Immature natural killer cell (primary cell): ENCODE results near the gene SRGAP3. TPM values are rescaled to one million over a fixed set of nuclear protein-coding genes. Genes with fewer than 3 reads are reported as not detected.
A peak's percentile ranks its signal among the peaks of the same experiment; 100 is the strongest.

Source experiments
- DNase-seq, 3 donors: peaks; one replicate each; pipeline ENCODE4 v3.0.0; 2022; ENCODE audit warnings: mixed read lengths in 1 of 3
- H3K27ac Mint-ChIP-seq, 6 donors: one replicate each; pipeline ENCODE4 v1.8.0; 2020; ENCODE audit warnings: mixed read lengths in 6 of 6, mild to moderate bottlenecking in 5 of 6, inconsistent platforms in 4 of 6, moderate library complexity in 3 of 6
- H3K27me3 Mint-ChIP-seq, 3 donors: one replicate each; pipeline ENCODE4 v1.8.0; 2020 to 2021; ENCODE audit warnings: low read depth in 3 of 3, mild to moderate bottlenecking in 3 of 3, mixed read lengths in 3 of 3, moderate library complexity in 3 of 3, inconsistent platforms in 1 of 3
- H3K36me3 Mint-ChIP-seq, 3 donors: one replicate each; pipeline ENCODE4 v1.8.0; 2020; ENCODE audit warnings: mixed read lengths in 3 of 3, inconsistent platforms in 2 of 3, mild to moderate bottlenecking in 2 of 3
- H3K4me1 Mint-ChIP-seq, 2 donors: one replicate each; pipeline ENCODE4 v1.8.0; 2020; ENCODE audit warnings: inconsistent platforms in 2 of 2, mild to moderate bottlenecking in 2 of 2, mixed read lengths in 2 of 2, moderate library complexity in 1 of 2
- H3K4me3 Mint-ChIP-seq, 5 donors: one replicate each; pipeline ENCODE4 v1.8.0; 2020; ENCODE audit warnings: mild to moderate bottlenecking in 5 of 5, mixed read lengths in 5 of 5, inconsistent platforms in 3 of 5, moderate library complexity in 3 of 5
- H3K9me3 Mint-ChIP-seq, 6 donors: one replicate each; pipeline ENCODE4 v1.8.0; 2020; ENCODE audit warnings: mild to moderate bottlenecking in 6 of 6, mixed read lengths in 6 of 6, inconsistent platforms in 4 of 6, moderate library complexity in 3 of 6
- polyA plus RNA-seq, 3 donors: library from polyadenylated mRNA; unstranded; fragments of 300-500 nt; fragmentation: Illumina TruSeq; gene quantifications; one replicate each; pipeline ENCODE4 v1.2.3, GENCODE V29; 2021

Gene SRGAP3
- polyA plus RNA-seq, 3 donors from 2014 or later = 0.29 to 0.99 TPM; not detected in 1

- Mint-ChIP-seq H3K4me3 (no peak overlapping the region), H3K27ac (no peak overlapping the region), H3K36me3 (no peaks in the 10 kb centered on the region), H3K4me1 (no peaks in the 10 kb centered on the region), H3K27me3 (peaks cover 0 to 4% (median 2%) of the 10 kb centered on the region in 3 donors), H3K9me3 (no peaks in the 10 kb centered on the region)
- DNase-seq = no peak
Measured at GRCh38 chr3:8994226-8994625, 255.2 kb downstream of the SRGAP3 start.

GRCh38 chr3:8993331-8993730 is 256.1 kb downstream of the SRGAP3 start:
- Mint-ChIP-seq H3K4me3 (no peak overlapping the region), H3K36me3 (no peaks in the 10 kb centered on the region), H3K9me3 (no peaks in the 10 kb centered on the region), H3K4me1 (no peaks in the 10 kb centered on the region), H3K27me3 (peaks cover 0 to 4% (median 2%) of the 10 kb centered on the region in 3 donors), H3K27ac (no peak overlapping the region)
- no peak for DNase-seq

GRCh38 chr3:8992854-8993253 is 256.6 kb downstream of the SRGAP3 start:
- H3K4me3 Mint-ChIP-seq = no peak overlapping the region
- H3K27ac Mint-ChIP-seq = no peak overlapping the region
- peaks cover 0 to 4% of the 10 kb centered on the region in 2 donors for H3K4me1 Mint-ChIP-seq
- peaks cover 0 to 4% (median 2%) of the 10 kb centered on the region in 3 donors for H3K27me3 Mint-ChIP-seq
- no peaks in the 10 kb centered on the region for H3K36me3 Mint-ChIP-seq
- no peak for DNase-seq
- no peaks in the 10 kb centered on the region for H3K9me3 Mint-ChIP-seq

GRCh38 chr3:8992199-8992598 is 257.2 kb downstream of the SRGAP3 start:
- Mint-ChIP-seq H3K27ac (no peak overlapping the region), H3K27me3 (peaks cover 0 to under 1% (median 0%) of the 10 kb centered on the region in 3 donors), H3K36me3 (no peaks in the 10 kb centered on the region), H3K4me3 (no peak overlapping the region), H3K9me3 (no peaks in the 10 kb centered on the region), H3K4me1 (peaks cover 0 to 8% of the 10 kb centered on the region in 2 donors)
- no peak for DNase-seq

- no peaks in the 10 kb centered on the region for H3K27me3 Mint-ChIP-seq
- H3K4me1 Mint-ChIP-seq = peaks cover 0 to 8% of the 10 kb centered on the region in 2 donors
- H3K9me3 Mint-ChIP-seq = no peaks in the 10 kb centered on the region
- no peak overlapping the region for H3K4me3 Mint-ChIP-seq
- H3K27ac Mint-ChIP-seq = no peak overlapping the region
- no peaks in the 10 kb centered on the region for H3K36me3 Mint-ChIP-seq
- DNase-seq = no peak
Measured at GRCh38 chr3:8990266-8991215, 258.9 kb downstream of the SRGAP3 start.

- Mint-ChIP-seq H3K27ac (no peak overlapping the region), H3K27me3 (no peaks in the 10 kb centered on the region), H3K4me1 (peaks cover 0 to 8% of the 10 kb centered on the region in 2 donors), H3K4me3 (no peak overlapping the region), H3K9me3 (no peaks in the 10 kb centered on the region), H3K36me3 (no peaks in the 10 kb centered on the region)
- DNase-seq = no peak
Measured at GRCh38 chr3:8988791-8989558, 260.5 kb downstream of the SRGAP3 start.

GRCh38 chr3:8988384-8988655 is 261.1 kb downstream of the SRGAP3 start:
- no peaks in the 10 kb centered on the region for H3K9me3 Mint-ChIP-seq
- peaks cover 0 to 4% (median 0%) of the 10 kb centered on the region in 3 donors for H3K27me3 Mint-ChIP-seq
- peaks cover 0 to 8% of the 10 kb centered on the region in 2 donors for H3K4me1 Mint-ChIP-seq
- no peak overlapping the region for H3K4me3 Mint-ChIP-seq
- no peak for DNase-seq
- no peaks in the 10 kb centered on the region for H3K36me3 Mint-ChIP-seq
- no peak overlapping the region for H3K27ac Mint-ChIP-seq

- Mint-ChIP-seq H3K27me3 (peaks cover 0 to 4% (median 0%) of the 10 kb centered on the region in 3 donors), H3K4me3 (peak overlapping the region; percentile 43 to 75 (median 62)), H3K36me3 (no peaks in the 10 kb centered on the region), H3K9me3 (no peaks in the 10 kb centered on the region), H3K4me1 (peaks cover 0 to 8% of the 10 kb centered on the region in 2 donors), H3K27ac (peak overlapping the region in 1 of 6 donors; percentile 32)
- peak; percentile 39 to 46 (median 45) for DNase-seq
Measured at GRCh38 chr3:8987645-8988383, 261.6 kb downstream of the SRGAP3 start.

GRCh38 chr3:8987226-8987625 is 262.2 kb downstream of the SRGAP3 start:
- Mint-ChIP-seq H3K27me3 (peaks cover 0 to 4% (median 0%) of the 10 kb centered on the region in 3 donors), H3K4me1 (peaks cover 0 to 8% of the 10 kb centered on the region in 2 donors), H3K4me3 (no peak overlapping the region), H3K9me3 (no peaks in the 10 kb centered on the region), H3K27ac (no peak overlapping the region), H3K36me3 (no peaks in the 10 kb centered on the region)
- no peak for DNase-seq

- Mint-ChIP-seq H3K9me3 (no peaks in the 10 kb centered on the region), H3K27ac (no peak overlapping the region), H3K27me3 (peaks cover 0 to 4% (median 0%) of the 10 kb centered on the region in 3 donors), H3K4me3 (no peak overlapping the region), H3K4me1 (peaks cover 0 to 8% of the 10 kb centered on the region in 2 donors), H3K36me3 (no peaks in the 10 kb centered on the region)
- DNase-seq = no peak
Measured at GRCh38 chr3:8986741-8987140, 262.7 kb downstream of the SRGAP3 start.

GRCh38 chr3:8985876-8986275 is 263.6 kb downstream of the SRGAP3 start:
- peaks cover 0 to 8% of the 10 kb centered on the region in 2 donors for H3K4me1 Mint-ChIP-seq
- H3K27ac Mint-ChIP-seq = no peak overlapping the region
- H3K9me3 Mint-ChIP-seq = no peaks in the 10 kb centered on the region
- no peak for DNase-seq
- peaks cover 0 to 10% (median 1%) of the 10 kb centered on the region in 3 donors for H3K27me3 Mint-ChIP-seq
- H3K4me3 Mint-ChIP-seq = no peak overlapping the region
- H3K36me3 Mint-ChIP-seq = no peaks in the 10 kb centered on the region

GRCh38 chr3:8985411-8985831 is 264.0 kb downstream of the SRGAP3 start:
- no peak for DNase-seq
- Mint-ChIP-seq H3K27ac (no peak overlapping the region), H3K27me3 (peaks cover 3 to 12% (median 4%) of the 10 kb centered on the region in 3 donors), H3K9me3 (no peaks in the 10 kb centered on the region), H3K4me3 (no peak overlapping the region), H3K36me3 (no peaks in the 10 kb centered on the region), H3K4me1 (peaks cover 0 to 8% of the 10 kb centered on the region in 2 donors)

- Mint-ChIP-seq H3K4me3 (no peak overlapping the region), H3K9me3 (no peaks in the 10 kb centered on the region), H3K27me3 (peaks cover 3 to 15% (median 4%) of the 10 kb centered on the region in 3 donors), H3K36me3 (no peaks in the 10 kb centered on the region), H3K27ac (no peak overlapping the region), H3K4me1 (peaks cover 0 to 8% of the 10 kb centered on the region in 2 donors)
- no peak for DNase-seq
Measured at GRCh38 chr3:8984526-8984925, 264.9 kb downstream of the SRGAP3 start.
